Activated T-cell treated with anti-CD3 and anti-CD28 coated beads, Interleukin-2, amount 50 U/mL, for 1 hour (primary cell): ENCODE data around the gene SARS2.
"Not testable (repeated sequence)": the region's sequence is repeated elsewhere in the genome, so short reads cannot be mapped to it uniquely, and the experiment has no call there.

Experiments
- DNase-seq: peaks from one replicate; pipeline ENCODE4 v3.0.0-alpha.2; 2020

SARS2 gene, protein sequence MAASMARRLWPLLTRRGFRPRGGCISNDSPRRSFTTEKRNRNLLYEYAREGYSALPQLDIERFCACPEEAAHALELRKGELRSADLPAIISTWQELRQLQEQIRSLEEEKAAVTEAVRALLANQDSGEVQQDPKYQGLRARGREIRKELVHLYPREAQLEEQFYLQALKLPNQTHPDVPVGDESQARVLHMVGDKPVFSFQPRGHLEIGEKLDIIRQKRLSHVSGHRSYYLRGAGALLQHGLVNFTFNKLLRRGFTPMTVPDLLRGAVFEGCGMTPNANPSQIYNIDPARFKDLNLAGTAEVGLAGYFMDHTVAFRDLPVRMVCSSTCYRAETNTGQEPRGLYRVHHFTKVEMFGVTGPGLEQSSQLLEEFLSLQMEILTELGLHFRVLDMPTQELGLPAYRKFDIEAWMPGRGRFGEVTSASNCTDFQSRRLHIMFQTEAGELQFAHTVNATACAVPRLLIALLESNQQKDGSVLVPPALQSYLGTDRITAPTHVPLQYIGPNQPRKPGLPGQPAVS

DNA sequence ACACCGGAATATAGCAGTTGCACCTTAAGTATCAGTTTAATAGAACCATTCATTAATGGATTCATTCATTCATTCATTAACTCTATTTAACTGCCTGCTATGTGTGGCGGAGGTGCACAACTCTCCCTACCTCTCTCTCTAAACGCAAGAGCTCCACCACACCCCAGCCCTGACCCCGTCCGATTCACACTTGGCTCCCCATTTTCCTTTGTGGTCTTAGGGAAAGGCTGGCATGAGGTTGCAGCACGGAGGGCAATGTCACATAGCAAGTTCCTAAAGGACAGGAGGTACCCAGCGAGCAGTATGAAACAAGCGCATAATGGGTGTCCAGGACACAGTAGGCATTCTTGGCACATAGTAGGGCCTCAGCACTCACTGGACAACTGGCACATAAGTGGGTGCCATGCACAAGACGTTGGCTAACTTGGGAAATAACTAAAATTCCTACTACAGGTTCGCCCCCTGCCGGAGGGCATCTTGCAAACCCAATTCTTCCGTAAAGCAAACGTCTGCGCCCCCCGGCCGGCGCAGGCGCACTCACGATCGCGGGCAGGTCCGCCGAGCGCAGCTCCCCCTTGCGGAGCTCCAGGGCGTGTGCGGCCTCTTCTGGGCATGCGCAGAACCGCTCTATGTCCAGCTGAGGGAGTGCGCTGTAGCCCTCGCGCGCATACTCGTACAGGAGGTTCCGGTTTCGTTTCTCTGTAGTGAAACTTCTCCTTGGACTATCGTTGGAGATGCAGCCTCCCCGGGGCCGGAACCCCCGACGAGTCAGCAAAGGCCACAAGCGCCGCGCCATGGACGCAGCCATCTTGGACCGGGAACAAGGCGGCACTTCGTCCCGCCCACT is at the start of gene SARS2:
Gene SARS2 (minus strand): TSS at position 835 of the 847 bp plus-strand sequence. CDS start 27 bp downstream, at position 808.
- DNase-seq = peak; percentile 98

DNA sequence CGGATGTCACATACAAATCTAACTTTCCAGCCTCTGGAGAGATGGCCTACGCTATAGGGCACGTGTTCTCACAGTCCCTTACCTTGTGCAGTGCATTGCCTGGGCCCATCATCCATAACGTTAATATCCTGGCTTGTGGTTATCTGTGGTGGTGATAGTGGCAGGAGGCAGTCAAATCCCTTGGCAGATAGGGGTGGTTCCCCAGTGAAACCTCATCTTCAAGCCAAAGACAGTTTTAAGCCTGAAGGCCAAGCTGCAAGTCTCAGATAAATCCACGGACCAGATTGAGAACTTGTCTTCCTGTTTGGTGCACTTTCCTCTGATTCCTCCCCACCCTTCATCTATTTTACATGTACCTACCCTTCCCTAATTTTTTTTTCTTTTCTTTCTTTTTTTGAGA is 49.2 kb upstream of the SARS2 start:
- DNase-seq = no peak

DNA sequence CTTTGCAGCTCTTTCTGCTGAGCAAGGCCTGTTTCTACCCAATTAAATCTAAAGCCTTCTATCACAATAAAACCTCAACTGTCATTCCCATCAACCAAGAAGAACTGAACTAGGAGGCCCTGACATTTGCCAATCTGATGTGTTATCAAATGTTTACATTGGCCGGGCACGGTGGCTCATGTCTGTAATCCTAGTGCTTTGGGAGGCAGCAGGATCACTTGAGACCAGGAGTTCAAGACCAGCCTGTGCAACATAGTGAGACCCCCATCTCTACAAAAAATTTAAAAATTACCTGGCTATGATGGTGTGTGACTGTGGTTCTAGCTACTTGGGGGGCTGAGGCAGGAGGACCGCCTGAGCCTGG is 47.7 kb upstream of the SARS2 start:
- DNase-seq = no peak

DNA sequence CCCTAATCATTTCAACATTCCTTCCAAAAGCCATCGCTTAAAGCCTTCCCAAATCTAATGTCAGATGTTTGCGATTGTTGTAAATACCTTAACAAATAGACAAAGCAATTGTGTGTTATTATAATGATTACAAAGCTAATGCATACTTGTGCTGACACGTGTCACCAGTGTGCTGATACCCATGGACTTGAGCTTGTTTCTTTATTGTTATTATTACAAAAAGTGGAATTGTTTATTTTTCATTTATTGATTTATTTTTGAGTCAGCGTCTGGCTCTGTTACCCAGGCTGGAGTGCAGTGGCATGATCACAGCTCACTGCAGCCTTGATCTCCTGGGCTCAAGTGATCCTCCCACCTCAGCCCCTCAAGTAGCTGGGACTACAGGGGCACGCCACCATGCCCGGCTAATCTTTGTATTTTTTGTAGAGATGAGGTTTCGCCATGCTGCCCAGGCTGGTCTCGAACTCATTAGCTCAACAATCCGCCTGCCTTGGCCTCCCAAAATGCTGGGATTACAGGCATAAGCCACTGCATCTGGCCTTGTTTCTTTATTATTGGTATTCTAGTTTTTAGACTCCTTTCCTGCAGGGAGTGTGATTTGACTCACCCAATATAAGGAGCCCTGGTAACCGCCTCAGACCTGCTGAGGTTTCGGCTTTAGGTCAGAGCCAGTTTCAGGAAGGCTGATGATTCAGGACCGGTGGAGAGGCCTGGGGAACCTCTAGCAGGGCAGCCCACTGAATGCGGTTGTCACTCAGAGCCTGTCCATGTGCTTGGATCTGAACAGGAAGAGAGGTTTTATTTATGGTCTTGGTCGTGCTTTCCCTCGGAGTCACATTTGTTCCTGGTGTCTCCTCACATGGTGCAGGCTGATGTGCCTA is 47.1 kb upstream of the SARS2 start:
- DNase-seq = no peak

DNA sequence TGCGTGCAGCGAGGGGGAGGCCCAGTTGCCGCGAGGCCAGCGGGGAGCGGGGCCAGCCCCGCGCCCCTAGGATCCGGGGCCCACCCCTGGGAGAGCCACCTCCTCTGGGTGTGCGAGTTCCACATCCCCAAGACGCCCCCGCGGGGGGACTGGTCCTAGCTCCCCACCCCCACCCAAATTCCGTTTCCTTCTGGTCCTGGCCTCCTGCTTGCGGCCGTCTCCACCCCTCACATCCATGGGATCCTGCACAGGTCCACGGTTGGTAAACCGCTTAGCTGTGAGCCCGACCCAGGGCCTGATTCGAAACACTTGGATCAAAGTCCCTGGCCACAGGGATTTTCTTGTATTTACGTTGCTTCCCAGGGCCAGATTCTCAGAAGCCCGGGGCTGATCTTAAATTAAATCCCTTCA is 45.3 kb upstream of the SARS2 start:
- DNase-seq = no peak

DNA sequence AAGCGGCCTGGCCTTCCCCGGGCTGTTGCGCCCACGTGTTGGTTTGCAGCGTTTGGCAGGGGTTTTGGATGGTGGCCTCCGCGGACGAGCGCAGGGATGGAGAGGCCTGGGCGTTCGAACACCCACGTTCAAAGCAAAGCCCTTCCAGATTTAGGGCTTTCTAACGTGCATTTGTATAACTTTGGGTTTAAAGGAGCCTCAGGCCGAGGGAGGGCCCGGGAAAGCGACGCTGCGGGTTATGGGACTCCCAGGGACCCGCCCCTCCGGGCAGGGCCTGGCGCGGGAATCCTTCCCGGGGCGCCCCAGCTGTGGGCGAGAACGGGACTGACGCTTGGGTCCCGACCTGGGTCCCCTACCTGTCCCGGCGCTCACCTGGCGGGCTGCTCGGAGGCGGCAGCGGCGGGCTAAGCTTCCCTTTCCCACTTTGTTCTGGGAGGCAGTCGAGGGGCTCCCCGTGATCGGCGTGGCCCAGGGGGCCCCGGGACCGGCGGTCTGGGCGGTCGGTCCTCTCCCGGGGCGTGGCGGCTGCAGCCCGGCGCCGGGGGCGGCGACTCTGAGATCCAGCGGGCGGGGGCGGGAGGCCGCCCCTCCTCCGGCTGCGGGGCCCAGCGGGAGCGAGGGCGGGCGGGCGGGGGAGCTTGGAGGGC is 44.8 kb upstream of the SARS2 start, which contains the start of gene FBXO17:
Gene FBXO17 (minus strand): TSS at position 529 of the 647 bp plus-strand sequence. CDS start 25,423 bp downstream, outside the sequence.
- DNase-seq = no peak

DNA sequence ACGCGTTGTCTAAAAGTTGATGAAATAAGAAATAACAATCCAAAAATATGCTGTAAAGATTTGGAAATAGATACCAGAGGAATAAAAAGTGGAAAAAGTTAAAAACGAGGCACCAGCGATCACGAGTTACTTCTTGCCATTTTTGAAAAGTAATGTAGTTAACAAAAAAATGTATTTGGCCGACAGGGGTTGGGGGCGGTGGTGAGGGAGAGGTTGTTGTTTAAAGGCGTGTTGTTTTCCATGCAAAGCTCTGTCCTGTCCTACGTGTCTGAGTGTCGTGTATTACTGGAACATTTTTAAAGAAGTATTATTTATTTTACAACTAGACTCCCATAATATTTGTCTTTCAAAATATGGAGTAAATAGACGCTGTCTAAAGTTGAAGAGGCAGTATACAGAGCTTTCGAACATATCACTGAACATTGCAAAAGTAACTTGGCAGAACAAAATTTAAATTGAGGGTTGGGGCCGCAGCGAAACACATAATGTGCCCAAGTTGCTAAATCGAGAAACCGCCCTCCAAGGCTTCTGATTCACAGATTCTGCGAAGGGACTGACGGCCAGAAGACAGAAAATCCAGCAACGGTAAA is 44.2 kb upstream of the SARS2 start:
- no peak for DNase-seq

DNA sequence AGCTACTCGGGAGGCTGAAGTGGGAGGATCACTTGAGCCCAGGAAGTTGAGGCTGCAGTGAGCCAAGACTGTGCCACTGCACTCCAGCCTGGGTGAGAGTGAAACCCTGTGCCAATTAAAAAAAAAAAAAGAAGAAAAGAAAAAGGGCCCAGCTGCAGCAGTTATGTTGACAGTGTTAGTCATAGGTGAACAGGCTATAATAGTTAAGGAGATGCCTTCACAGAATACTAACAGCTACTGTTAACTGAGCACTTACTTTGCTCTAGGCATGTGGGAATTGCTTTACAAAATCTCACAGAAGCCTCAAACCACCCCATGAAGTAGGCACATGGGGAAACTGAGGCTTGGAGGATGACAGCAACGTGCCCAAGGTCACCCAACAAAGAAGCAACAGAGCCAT is 41.1 kb upstream of the SARS2 start:
- DNase-seq = no peak

DNA sequence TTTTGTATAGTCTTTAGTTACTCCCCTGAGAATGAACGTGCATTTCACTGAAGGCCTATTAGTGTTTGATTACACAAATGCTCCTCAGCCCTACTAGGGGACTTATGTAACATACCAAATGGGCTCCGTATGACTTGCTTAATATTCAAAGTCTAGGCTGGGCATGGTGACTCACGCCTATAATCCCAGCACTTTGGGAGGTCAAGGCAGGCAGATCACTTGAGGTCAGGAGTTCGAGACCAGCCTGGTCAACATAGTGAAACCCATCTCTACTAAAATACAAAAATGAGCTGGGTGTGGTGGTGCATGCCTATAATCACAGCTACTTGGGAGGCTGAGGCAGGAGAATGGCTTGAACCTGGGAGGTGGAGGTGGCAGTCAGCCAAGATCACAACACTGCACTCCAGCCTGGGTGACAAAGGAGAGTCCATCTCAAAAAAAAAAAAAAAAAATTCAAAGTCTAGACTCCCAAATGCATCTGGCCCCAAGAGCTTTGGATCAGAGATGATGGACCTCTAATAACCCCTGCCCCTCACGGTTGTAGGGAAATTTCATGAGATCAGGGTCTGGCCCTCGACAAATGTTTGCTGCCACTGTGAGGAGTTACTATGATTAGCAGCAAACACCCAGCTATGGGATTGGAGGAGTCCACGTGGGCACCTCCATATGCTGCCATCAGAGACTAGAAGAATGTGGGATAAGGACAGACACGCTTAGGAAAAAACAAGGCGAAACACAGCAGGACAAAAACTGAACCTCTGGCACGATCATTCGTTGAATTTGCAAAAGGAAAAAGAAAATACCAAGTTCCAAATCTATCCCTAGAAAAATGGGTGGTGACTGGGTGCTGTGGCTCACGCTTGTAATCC is 40.3 kb upstream of the SARS2 start:
- no peak for DNase-seq

DNA sequence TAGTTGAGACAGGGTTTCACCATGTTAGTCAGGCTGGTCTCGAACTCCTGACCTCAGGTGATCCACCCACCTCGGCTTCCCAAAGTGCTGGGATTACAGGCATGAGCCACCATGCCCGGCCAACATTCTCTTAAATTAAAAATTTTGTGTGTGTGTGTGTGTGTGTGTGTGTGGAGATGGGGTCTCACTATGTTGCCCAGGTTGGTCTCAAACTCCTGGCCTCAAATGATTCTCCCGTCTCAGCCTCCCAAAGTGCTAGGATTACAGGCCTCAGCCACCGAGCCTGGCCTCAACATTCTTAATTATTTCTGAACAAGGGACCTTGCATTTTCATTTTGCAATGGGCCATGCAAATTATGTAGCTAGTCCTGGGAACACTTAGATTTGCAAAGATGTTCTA is 35.6 kb upstream of the SARS2 start:
- DNase-seq = not testable (repeated sequence)

DNA sequence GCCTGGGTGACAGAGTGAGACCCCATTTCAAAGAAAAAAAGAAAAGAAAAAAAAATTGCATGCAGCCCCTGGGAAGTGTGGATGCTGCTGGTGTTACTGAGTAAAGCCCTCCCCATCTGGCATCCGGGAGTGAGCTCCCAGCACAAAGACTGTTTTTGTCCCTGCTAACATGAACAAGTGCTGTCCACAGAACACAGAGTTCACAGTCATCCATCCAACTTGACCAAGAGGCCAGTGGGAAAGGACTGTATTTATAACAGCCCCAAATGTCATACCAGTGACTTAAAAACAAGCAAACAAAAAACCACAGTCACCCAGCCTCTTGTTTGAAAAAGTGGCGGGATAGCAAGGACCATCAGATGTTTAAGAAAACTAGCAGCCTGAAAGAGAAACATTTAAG is 34.2 kb upstream of the SARS2 start:
- DNase-seq = no peak

DNA sequence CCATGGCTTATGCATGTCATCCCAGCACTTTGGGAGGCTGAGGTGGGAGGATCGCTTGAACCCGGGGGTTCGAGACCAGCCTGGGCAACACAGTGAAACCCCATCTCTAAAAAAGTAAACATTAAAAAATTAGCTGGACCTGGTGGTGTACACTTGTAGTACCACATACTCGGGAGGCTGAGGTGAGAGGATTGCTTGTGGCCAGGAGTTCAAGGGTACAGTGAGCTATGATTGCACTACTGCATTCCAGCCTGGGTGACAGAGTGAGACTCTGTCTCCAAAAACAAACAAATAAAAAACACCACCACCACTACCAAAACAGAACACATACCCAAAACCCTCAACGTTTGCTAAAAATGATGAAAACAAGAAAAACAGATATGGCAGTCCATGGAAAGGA is 29.1 kb upstream of the SARS2 start:
- no peak for DNase-seq

DNA sequence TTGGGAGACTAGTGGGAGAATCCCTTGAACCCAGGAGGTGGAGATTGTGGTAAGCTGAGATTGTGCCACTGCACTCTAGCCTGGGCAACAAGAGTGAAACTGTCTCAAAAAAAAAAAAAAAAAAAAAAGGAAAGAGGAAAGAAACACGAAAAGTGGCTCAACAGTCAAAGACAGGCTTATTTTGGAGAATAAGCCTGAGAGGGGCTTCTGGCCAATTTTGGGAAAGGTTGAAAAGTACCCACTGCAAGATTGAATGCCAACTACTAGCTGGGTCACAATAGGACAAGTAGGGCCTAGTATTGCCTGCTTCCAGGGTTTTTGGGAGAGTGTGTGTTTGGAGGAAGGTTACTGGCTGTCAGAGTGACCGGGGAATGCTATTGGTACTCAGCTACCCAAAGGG is 27.7 kb upstream of the SARS2 start:
- no peak for DNase-seq

DNA sequence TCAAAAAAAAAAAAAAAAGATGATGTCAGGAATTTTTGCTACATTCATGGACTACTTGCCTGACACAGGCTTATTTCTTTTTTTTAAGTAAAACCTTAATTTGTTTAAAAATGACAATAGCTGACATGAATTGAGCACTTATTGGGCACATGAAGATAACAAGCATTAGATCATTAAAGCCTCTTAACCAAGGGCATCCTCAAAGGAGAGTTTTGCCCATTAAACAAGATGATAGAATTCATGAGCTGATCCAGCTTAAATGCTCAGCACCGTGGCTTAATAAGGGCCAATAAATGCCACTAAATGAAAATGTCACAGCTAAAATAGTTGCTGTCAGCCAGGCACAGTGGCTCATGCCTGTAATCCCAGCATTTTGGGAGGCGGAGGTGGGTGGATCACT is 25.7 kb upstream of the SARS2 start:
- DNase-seq = no peak

DNA sequence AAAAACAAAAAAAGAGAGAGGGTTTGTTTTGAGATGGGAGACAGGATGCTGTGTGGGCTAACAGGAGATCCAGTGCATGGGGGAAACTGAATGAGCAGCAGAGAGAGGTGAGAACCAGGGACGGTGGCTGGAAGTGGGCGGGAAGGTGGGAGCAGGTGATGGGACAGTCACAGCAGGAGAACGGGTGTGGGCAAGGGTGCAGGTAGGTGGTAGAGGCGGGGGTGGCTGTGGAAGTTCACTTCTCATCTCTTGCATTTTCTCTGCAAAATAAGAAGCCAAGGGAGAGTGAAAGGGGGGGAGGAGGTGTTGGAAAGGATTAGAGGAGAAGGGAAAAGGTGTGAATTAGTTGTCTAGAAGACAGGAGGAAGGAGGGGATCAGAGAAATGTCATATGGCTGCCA is 23.1 kb upstream of the SARS2 start:
- no peak for DNase-seq

DNA sequence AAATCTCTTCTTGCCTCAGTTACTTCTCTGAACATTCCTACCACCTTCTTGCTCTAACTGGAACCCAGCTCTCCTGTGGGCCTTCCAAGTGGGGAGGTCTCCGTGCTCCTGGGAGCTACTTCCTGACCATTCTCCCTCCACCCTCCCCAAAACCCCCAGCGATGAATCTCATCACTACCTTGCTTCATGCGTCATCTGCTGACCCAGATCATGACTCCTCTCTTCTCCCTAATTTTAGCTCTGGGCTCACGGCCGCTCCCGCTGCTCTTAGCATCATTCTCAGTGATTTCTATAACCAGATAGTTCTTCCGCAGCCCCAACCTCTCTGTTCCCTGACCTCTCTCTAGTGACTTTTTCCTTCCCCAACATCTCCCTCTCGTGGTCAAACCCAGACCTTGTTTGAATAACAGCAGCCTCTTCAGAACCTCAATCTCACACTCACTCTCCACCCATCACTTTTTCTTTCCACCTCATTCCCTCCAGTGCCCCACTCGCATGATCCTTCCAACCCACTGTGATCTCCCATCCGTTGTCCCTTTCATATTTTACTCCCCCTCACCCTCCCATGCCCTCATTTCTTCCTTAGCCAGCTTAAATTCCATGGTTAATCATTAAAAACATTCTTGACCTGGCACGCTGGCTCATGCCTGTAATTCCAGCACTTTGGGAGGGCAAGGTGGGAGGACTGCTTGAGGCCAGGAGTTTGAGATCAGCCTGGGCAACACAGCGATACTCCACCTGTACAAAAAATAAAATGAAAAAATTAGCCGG is 22.0 kb upstream of the SARS2 start:
- DNase-seq = no peak

DNA sequence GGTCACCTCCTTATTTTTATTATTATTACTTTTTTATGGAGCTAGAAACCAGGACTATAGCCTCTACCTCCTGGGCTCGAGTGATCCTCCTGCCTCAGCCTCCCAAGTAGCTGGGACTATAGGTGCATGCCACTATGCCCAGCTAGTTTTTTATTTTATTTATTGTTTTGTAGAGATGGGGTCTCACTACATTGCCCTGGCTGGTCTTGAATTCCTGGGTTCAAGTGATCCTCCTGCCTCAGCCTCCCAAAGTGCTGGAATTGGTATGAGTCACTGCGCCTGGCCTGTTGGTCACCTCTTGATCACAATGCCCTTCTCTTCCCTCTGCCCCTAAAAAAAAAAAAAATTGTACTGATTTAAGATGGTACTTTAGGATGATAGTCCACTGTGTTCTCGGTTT is 20.6 kb upstream of the SARS2 start:
- no peak for DNase-seq

DNA sequence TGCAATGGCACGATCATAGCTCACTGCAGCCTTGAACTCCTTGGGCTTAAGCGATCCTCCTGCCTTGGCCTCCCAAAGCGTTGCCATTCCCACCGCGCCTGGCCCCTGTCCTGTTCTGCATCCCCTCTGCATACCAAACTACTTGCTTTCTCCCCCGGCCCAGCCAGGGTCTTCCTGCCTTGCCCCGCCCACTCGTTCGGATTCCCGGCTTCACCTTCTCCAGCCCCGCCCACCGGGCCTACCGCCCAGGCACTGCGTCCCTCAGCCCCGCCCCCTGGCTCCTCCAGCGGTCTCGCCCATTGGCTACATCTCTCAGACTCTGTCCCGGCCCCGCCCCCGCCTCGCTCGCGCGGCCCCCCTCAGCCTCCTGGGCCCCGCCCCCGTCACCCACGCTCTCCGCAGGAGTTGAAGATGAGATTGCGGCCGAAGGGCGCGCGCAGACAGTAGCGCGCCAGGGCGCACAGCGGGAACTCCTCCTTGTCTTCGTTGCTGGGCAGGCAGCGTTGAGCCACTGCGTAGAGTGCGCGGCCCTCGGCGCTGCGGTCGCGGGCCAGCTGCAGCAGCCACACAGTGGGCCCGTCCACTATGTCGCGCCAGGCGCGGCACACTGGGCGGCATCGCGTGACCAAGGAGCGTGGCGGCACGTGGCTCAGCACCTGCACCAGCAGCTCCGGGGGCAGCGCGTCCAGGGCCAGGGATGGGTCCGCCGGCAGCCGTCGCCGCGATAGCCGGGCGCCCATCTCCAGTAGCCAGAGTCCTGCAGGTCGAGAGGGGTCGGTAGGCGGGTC is 19.2 kb upstream of the SARS2 start:
- DNase-seq = peak; percentile 78
